Esophagus muscularis mucosa (tissue), 4 donors: Measurements from ENCODE around the gene ITPKB. TPM values are rescaled to one million over a fixed set of nuclear protein-coding genes. Genes with fewer than 3 reads are reported as not detected.

Experiments used
- DNase-seq: peaks from one replicate; pipeline ENCODE4 v3.0.0-alpha.2; 2017; ENCODE audit errors: extremely low spot score
- H3K27ac ChIP-seq, 4 donors: fragments of 200-600 bp; sonication (generic); replicated peaks in 1 of 4; 1 replicate in 3 of 4; 2 replicates in 1 of 4; pipeline ENCODE4 v1.5.1; 2016 to 2019; ENCODE audit warnings: mild to moderate bottlenecking in 1 of 4
- H3K27me3 ChIP-seq, 4 donors: fragments of 200-600 bp; sonication (generic); one replicate each; pipeline versions ENCODE4 v1.5.1 to v1.6.0; 2016 to 2019
- H3K36me3 ChIP-seq, 4 donors: fragments of 200-600 bp; sonication (generic); one replicate each; pipeline ENCODE4 v1.5.1; 2016 to 2019
- H3K4me1 ChIP-seq, 4 donors: fragments of 200-600 bp; sonication (generic); one replicate each; pipeline ENCODE4 v1.5.1; 2016 to 2019
- H3K4me3 ChIP-seq, 4 donors: fragments of 200-600 bp; sonication (generic); 1 replicate in 2 of 4; 2 replicates in 2 of 4; pipeline ENCODE4 v1.5.1; 2016 to 2019; ENCODE audit warnings: mild to moderate bottlenecking in 4 of 4, moderate library complexity in 1 of 4
- H3K9me3 ChIP-seq, 4 donors: fragments of 200-600 bp; sonication (generic); 1 replicate in 3 of 4; 2 replicates in 1 of 4; pipeline ENCODE4 v1.5.1; 2016 to 2019
- CTCF ChIP-seq, 3 experiments: fragments of 200-600 bp in 2 of 3; fragments of 450-650 bp in 1 of 3; sonication (generic) in 2 of 3; IDR thresholded peaks; one replicate each; pipeline ENCODE4 v1.5.1; 2017 to 2019; ENCODE audit warnings: antibody characterized with exemption in 3 of 3, mild to moderate bottlenecking in 2 of 3, moderate library complexity in 1 of 3
- EP300 ChIP-seq: sonication (generic); formaldehyde crosslinking; IDR thresholded peaks from one replicate; pipeline ENCODE4 v1.6.1; 2017; ENCODE audit warnings: antibody characterized with exemption
- POLR2A ChIP-seq: fragments of 450-650 bp; IDR thresholded peaks from one replicate; pipeline ENCODE4 v1.6.1; 2017; ENCODE audit warnings: antibody characterized with exemption, moderate library complexity, mild to moderate bottlenecking, low read depth
- POLR2AphosphoS5 ChIP-seq, 2 donors: sonication (generic); formaldehyde crosslinking; IDR thresholded peaks; one replicate each; pipeline ENCODE4 v1.6.1; 2017; ENCODE audit warnings: antibody characterized with exemption in 2 of 2
- WGBS: methylation state at CpG from one replicate; pipeline ENCODE4 v1.1.5; 2018; 5-methylcytosine and 5-hydroxymethylcytosine counted together
- intact Hi-C: fragments of 100-400 bp; cut with DNase I; formaldehyde crosslinking; loops from one replicate; pipeline ENCODE4 v1.15.1; 2023
- total RNA-seq, 4 donors: library from RNA; depleted of rRNA; stranded (reverse); fragments of >200 nt; gene quantifications; one replicate each; pipeline versions ENCODE4 v1.1.0 to v1.2.1, GENCODE V29; 2016

ITPKB gene
- total RNA-seq, 4 donors from 2014 or later, result 71.1 to 156 (median 116) TPM

- Histone ChIP-seq H3K4me1 (peaks cover 28 to 41% (median 36%) of the 10 kb centered on the region in 4 donors), H3K36me3 (peaks cover 5 to 15% (median 11%) of the 10 kb centered on the region in 4 donors), H3K27me3 (no peaks in the 10 kb centered on the region), H3K9me3 (no peaks in the 10 kb centered on the region), H3K27ac (peak overlapping the region in 3 of 4 donors; percentile 97 to 98 (median 98)), H3K4me3 (peak overlapping the region; percentile 90 to 97 (median 94))
- TF ChIP-seq EP300 (no peak), POLR2AphosphoS5 (IDR thresholded peaks at IDR 0.05) (no peak), CTCF (IDR thresholded peaks at IDR 0.05) (no peak), POLR2A (no peak)
- intact Hi-C loops, result loop anchor here (2.0 to 10.0 kb wide), 4 partner anchors 87 to 195 kb away; partner anchors contain the start of gene STUM
- DNase-seq, result no peak
- WGBS, result 55% methylated on average over 3 of the region's 3 CpGs
These were observed 599 bp upstream of the ITPKB start for GRCh38 chr1:226739696-226740065.

GRCh38 chr1:226738421-226738994 is 574 bp downstream of the ITPKB start:
- Histone ChIP-seq H3K27ac (peak overlapping the region in 3 of 4 donors; percentile 97 to 98 (median 98)), H3K4me1 (peaks cover 37 to 53% (median 48%) of the 10 kb centered on the region in 4 donors), H3K4me3 (peak overlapping the region; percentile 90 to 97 (median 94)), H3K36me3 (peaks cover 5 to 22% (median 13%) of the 10 kb centered on the region in 4 donors), H3K9me3 (no peaks in the 10 kb centered on the region), H3K27me3 (no peaks in the 10 kb centered on the region)
- intact Hi-C loops, result loop anchor here (2.0 to 5.0 kb wide), 3 partner anchors 86 to 106 kb away; no protein-coding TSS in a partner anchor
- no peak for DNase-seq
- WGBS, result 0% methylated on average over 21 of the region's 52 CpGs
- TF ChIP-seq POLR2A (no peak), CTCF (IDR thresholded peaks at IDR 0.05) (peak in 1 of 3 experiments; percentile 6), POLR2AphosphoS5 (IDR thresholded peaks at IDR 0.05) (peak in 1 of 2 donors; percentile 13), EP300 (no peak)

- H3K4me3 ChIP-seq, result peak overlapping the region; percentile 90 to 97 (median 94)
- intact Hi-C loops, result loop anchor here (2.0 to 5.0 kb wide), 3 partner anchors 86 to 106 kb away; no protein-coding TSS in a partner anchor
- no peaks in the 10 kb centered on the region for H3K9me3 ChIP-seq
- H3K4me1 ChIP-seq, result peaks cover 37 to 59% (median 54%) of the 10 kb centered on the region in 4 donors
- peaks cover 5 to 22% (median 13%) of the 10 kb centered on the region in 4 donors for H3K36me3 ChIP-seq
- no peaks in the 10 kb centered on the region for H3K27me3 ChIP-seq
- peak; percentile 94 for DNase-seq
- peak overlapping the region in 3 of 4 donors; percentile 97 to 98 (median 98) for H3K27ac ChIP-seq
- no peak for TF ChIP-seq POLR2A
- TF ChIP-seq CTCF (IDR thresholded peaks at IDR 0.05), result no peak
- TF ChIP-seq POLR2AphosphoS5 (IDR thresholded peaks at IDR 0.05), result peak; percentile 54 to 71
- TF ChIP-seq EP300, result no peak
- WGBS, result no CpG with 5 or more reads among the region's 49 CpGs
These were observed 1.2 kb downstream of the ITPKB start for GRCh38 chr1:226737819-226738420.

GRCh38 chr1:226736908-226737818 is 1.9 kb downstream of the ITPKB start:
- H3K27ac ChIP-seq, result peak overlapping the region in 3 of 4 donors; percentile 97 to 98 (median 98)
- no peaks in the 10 kb centered on the region for H3K27me3 ChIP-seq
- no peaks in the 10 kb centered on the region for H3K9me3 ChIP-seq
- WGBS, result 0% methylated on average over 18 of the region's 89 CpGs
- H3K4me1 ChIP-seq, result peaks cover 37 to 64% (median 62%) of the 10 kb centered on the region in 4 donors
- DNase-seq, result no peak
- H3K36me3 ChIP-seq, result peaks cover 5 to 22% (median 13%) of the 10 kb centered on the region in 4 donors
- peak overlapping the region; percentile 90 to 97 (median 94) for H3K4me3 ChIP-seq
- TF ChIP-seq POLR2AphosphoS5 (IDR thresholded peaks at IDR 0.05), result peak in 1 of 2 donors; percentile 19
- peak in 2 of 3 experiments; percentile 16 to 28 for TF ChIP-seq CTCF (IDR thresholded peaks at IDR 0.05)
- no peak for TF ChIP-seq EP300
- intact Hi-C loops, result loop anchor here (5.0 kb wide), 2 partner anchors 85 to 105 kb away; no protein-coding TSS in a partner anchor
